GM04504 (cell line): ENCODE results near the gene C1orf74.

Source experiments
- DNase-seq: peaks from one replicate; pipeline ENCODE4 v3.0.0-alpha.2; 2012; ENCODE audit warnings: low read depth

C1orf74 gene

DNA sequence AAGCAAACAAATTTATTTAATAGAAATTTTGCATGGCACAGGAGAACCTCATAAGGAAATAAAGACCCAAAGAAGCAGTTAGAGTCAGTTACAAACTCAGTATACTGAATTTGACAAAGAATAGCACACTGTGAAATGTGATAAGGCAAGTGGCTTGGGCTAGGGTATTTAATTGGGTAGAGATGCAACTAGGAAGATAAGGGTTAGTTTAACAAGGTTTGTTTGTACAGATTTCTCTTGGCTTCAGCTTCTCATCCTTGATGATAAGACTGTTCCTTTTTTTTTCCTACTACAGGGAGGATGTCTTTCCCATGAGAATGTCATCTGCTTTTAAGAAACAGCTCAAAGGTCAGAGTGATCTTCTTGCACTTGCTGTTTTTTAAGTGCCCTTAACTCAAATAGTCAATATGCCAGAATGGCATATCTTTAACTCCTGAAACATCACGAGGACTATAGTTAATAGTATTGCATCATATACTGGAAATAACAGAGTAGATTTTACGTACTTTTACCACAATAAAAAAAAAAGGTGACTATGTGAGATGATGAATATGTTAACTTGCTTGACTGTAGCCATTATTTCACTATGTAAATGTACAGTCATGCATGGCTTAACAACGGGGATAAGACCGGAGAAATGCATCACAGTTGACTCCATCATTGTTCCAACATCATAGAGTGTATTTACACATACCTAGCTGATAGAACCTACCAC is 37.8 kb downstream of the C1orf74 start:
- DNase-seq, result no peak

- DNase-seq, result no peak
These were observed 41.2 kb downstream of the C1orf74 start for GRCh38 chr1:209743145-209743482.

DNA sequence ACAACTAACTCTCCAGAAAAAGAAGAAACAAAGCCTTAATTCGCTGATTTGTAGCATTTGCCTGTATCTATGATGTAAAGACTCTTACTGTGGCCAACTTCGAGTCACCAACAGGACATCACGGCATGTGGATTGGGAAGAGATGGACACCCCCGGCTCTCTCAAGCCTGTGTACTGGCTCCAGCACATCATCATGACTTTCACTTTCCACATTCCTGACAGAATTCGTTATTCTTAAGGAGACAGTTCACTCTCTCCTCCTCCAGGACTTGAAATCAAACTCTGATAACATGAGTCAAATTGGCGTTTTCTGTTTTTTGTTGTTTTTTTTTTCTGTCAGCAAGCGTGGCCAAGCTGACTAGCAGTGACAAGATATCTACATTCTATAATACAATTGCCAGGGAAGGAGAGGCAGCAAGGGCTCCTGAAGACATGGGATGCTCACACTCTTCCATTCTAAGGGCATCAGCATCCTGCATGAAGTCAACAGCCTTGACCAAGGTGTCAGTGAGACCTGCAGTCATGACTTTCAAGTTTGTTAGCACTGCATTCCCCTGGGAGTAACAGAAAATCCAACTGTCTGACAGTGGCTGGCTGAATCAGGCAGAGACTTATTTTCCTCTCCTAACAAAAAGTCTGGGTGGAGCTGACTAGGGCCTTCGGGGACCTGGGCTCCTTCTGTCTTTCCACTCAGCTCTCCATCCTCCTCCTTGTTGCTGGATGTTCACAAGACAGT is 41.8 kb downstream of the C1orf74 start:
- no peak for DNase-seq

DNA sequence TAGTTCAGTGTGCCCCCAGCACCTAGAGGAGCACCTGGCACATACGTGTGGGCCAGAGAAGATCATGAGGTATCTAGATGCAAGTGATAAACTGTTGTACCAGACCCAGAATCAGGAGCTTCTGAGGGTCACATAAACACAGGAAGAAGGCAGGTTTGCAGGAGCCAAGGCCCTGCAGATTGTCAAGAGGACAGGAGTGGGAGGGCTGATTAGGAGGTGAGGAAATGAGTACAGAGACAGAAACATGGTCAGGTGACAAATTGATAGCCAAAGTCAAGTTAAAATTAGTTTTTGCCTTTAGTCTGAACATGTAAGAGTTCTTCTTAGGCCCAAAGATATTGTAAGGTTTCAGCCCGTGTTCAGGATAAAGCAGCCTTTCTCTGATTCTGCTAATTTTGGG is 42.5 kb downstream of the C1orf74 start:
- DNase-seq, result no peak

- no peak for DNase-seq
These were observed 43.2 kb downstream of the C1orf74 start for GRCh38 chr1:209741193-209741592.

GRCh38 chr1:209738270-209738669 is 46.1 kb downstream of the C1orf74 start:
- DNase-seq, result no peak

DNA sequence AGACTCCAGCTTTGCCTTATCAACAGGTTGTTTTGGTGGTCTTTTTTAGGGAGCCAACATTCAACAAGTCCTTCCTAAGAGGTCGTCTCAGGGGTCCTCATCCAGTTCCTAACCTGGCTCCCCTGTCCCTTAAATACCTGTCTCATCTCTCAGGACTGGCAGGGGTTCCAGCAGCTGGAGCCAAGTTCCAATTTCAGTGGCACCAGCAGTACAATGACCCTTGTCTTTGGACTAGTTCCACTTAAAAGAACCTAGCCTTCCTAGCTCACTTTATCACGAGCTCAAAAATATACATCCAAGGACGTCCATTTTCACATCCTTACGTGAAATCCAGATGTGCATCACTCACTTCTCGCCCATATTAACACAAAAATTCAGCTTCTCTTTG is 47.2 kb downstream of the C1orf74 start:
- no peak for DNase-seq

- DNase-seq, result no peak
These were observed 47.8 kb downstream of the C1orf74 start for GRCh38 chr1:209736490-209737117.

DNA sequence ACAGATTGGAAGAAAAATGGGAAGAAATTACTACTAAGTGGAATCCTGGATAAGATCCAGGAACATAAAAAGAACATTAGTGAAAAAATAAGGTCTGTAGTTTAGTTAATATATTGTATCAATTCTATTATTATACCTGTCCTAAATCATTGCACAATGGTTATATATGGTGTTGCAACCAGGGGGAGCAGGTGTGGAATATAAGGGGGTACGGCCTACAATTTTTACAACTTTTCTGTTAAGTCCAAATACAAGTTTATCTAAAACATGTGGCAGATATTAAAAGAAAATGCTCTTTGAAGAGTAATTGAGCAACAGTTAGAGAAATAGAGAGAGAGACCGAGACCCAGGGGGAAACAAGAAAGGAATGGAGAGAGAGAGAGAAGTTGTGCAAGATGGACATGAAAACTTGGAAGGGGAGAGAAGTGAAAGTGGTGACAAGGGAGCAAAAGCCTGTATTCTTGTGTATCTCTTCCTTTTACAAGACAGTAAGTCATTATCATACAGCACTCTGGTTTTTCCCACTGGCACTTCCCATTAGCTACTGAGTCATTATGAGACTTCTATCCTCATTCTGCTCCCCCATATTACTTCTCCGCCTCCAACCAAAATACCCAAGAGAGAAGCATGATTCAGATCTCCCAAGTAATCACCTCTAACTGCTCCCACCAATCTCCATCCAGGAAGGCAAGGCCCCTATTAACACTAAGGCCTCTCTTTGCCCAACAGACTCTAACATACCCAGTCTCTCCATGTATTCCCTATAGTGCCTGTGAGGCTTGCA is 50.8 kb downstream of the C1orf74 start:
- DNase-seq, result no peak

DNA sequence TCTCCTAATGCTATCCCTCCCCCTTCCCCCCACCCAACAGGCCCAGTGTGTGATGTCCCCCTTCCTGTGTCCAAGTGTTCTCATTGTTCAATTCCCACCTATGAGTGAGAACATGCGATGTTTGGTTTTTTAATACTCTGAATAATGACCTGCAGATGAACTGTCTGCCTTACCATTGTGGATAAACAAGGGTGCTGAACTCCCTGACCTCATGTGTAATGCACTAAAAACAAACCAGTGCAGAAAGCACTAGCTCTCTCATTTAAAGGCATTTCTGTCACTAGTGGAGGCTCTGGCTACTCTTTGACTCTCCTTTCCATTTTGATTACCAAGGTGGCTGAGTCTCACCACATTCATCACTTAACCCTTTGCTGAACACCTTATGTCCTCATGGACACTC is 51.6 kb downstream of the C1orf74 start:
- DNase-seq, result no peak

GRCh38 chr1:209729436-209729835 is 54.9 kb downstream of the C1orf74 start:
- DNase-seq, result no peak
